Muscle of leg (tissue), 11 donors: ENCODE measurements around the gene ALKBH1. TPM values are rescaled to one million over a fixed set of nuclear protein-coding genes. Genes with fewer than 3 reads are reported as not detected.

ENCODE experiments used
- DNase-seq: peaks from one replicate; pipeline ENCODE4 v3.0.0; 2013
- H3K27ac ChIP-seq: one replicate; pipeline ENCODE4 v1.5.1; 2013; ENCODE audit warnings: mild to moderate bottlenecking, low read length, control low read depth
- H3K27me3 ChIP-seq: one replicate; pipeline ENCODE4 v1.6.1; 2013; ENCODE audit warnings: low read length; ENCODE audit not compliant: control insufficient read depth, insufficient read depth
- H3K36me3 ChIP-seq: one replicate; pipeline ENCODE4 v1.6.1; 2013; ENCODE audit warnings: low read length; ENCODE audit not compliant: control insufficient read depth, insufficient read depth
- H3K4me1 ChIP-seq: one replicate; pipeline ENCODE4 v1.6.1; 2013; ENCODE audit warnings: low read length; ENCODE audit not compliant: control insufficient read depth, insufficient read depth
- H3K4me3 ChIP-seq: one replicate; pipeline ENCODE4 v1.5.1; 2013; ENCODE audit warnings: low read length, control low read depth
- H3K9me3 ChIP-seq: replicated peaks from 2 replicates; pipeline ENCODE4 v1.6.1; 2013; ENCODE audit warnings: low read depth, low read length; ENCODE audit not compliant: control insufficient read depth
- WGBS: methylation state at CpG from one replicate; pipeline ENCODE4 v1.1.5; 2013; ENCODE audit warnings: missing lambda C conversion rate; ENCODE audit not compliant: insufficient coverage; 5-methylcytosine and 5-hydroxymethylcytosine counted together
- polyA plus RNA-seq, 8 donors: library from polyadenylated mRNA; unstranded; fragments of 120-200 nt; gene quantifications; one replicate each; pipeline versions ENCODE4 v1.2.1 to v1.2.3, GENCODE V29; 2013; ENCODE audit warnings: inconsistent platforms in 1 of 8, low replicate concordance in 1 of 8; ENCODE audit not compliant: insufficient read length in 8 of 8, insufficient read depth in 1 of 8
- total RNA-seq: library from RNA; stranded (reverse); fragments of 120-200 nt; gene quantifications from one replicate; pipeline ENCODE4 v1.2.4, GENCODE V29; 2013

ALKBH1 gene
- total and polyA plus RNA-seq, 9 donors, result 9.1 to 13.1 (median 10.5) TPM

DNA sequence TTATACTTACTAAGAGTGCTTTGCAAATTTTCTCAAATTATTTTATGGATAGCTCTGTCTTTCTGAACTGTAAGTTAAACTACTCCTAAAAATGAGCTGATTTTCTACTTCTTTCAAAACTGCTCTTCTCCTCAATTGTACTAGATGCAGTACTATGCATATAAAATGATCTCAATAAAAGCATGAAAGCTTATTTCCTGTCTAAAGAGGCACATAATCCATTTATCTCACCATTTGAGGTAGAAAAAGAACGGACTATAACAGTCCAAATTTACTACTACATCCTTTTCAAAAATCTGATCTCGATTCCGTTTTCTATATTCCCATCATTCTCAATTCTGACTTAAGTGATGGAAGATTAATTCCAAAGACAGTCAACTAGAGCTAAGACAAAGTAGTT is 14.5 kb upstream of the ALKBH1 start:
- H3K4me3 ChIP-seq, result no peak overlapping the region
- H3K27ac ChIP-seq, result no peak overlapping the region
- no CpG with 5 or more reads among the region's 3 CpGs for WGBS
- H3K4me1 ChIP-seq, result no peaks in the 10 kb centered on the region
- H3K9me3 ChIP-seq, result no peaks in the 10 kb centered on the region
- peaks cover 51% of the 10 kb centered on the region for H3K36me3 ChIP-seq
- no peak for DNase-seq
- no peaks in the 10 kb centered on the region for H3K27me3 ChIP-seq

DNA sequence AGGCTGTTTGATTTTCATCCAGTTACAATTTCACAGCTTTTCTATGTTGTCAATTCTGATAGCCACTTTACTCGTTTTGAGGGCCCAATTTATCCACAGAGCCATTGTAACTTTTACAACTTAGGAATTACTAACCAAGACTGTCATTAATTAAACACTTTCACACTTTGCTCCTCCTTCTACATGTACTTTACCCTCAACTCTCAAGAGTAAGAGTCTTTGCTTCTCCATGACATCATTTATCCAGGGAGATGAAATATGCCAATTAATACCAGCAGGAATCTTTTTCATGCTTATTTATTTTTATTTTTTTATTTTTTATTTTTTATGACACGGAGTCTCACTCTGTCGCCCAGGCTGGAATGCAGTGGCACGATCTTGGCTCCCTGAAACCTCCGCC is 13.6 kb upstream of the ALKBH1 start:
- DNase-seq, result no peak
- H3K36me3 ChIP-seq, result peaks cover 49% of the 10 kb centered on the region
- no peak overlapping the region for H3K4me3 ChIP-seq
- no peaks in the 10 kb centered on the region for H3K4me1 ChIP-seq
- no peaks in the 10 kb centered on the region for H3K9me3 ChIP-seq
- H3K27ac ChIP-seq, result no peak overlapping the region
- 89% methylated on average over 4 of the region's 5 CpGs for WGBS
- no peaks in the 10 kb centered on the region for H3K27me3 ChIP-seq

DNA sequence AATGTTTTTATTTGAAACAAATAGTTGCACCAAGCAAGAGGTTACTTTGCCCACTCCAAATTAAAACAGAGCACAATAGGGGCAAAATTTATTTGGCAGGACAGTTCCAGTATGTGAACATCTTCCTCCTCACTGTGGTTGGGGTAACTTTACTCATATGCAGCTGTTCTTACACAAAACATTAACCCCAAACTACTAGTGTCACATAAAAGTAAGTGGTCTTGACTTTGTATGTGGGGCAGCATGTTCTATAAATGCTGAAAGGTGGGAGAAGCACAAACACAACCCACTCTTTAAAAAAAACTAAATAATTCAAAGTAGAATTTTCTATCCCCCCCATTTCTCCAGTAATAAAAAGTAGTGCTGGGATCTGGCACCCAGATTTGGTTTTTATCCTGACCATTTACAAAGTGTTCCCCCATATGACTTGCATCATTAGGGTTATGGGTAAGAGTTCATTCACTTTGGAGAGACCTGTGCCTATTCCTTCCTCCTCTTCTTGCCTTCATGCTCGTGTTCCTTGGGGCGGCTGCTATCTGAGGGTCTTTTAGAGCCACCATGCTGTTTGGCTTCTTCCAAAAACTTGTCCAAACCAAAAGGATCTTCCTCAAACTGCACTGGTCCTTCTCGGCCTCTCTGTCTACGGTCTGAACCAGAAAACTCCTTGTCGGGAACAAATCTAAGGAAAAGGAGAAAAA is 9.9 kb upstream of the ALKBH1 start:
- no peak for DNase-seq
- no peaks in the 10 kb centered on the region for H3K27me3 ChIP-seq
- no CpG with 5 or more reads among the region's 5 CpGs for WGBS
- H3K4me1 ChIP-seq, result no peaks in the 10 kb centered on the region
- H3K27ac ChIP-seq, result no peak overlapping the region
- no peaks in the 10 kb centered on the region for H3K9me3 ChIP-seq
- H3K4me3 ChIP-seq, result no peak overlapping the region
- H3K36me3 ChIP-seq, result peaks cover 50% of the 10 kb centered on the region

DNA sequence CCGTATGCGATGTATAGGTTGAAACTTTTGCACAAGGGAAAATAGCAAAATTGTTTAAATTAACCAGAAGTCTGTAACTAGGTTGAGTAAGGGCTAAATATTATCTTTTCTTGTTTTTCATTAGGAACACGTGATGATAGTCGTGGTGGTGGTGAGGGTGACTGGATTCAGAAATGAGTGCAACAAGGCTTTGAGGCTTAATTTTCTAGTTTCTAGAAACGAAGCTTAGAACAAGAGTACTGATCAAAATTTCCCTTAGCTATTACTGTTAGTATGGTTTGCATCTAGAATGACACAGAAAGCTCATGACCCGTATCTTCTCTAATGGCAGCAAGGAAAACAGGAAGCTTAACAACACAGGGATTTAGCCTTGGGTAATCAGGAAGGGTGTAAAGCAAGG is 7.1 kb upstream of the ALKBH1 start:
- Histone ChIP-seq H3K4me1 (no peaks in the 10 kb centered on the region), H3K4me3 (no peak overlapping the region), H3K27ac (no peak overlapping the region), H3K27me3 (no peaks in the 10 kb centered on the region), H3K9me3 (no peaks in the 10 kb centered on the region), H3K36me3 (peaks cover 61% of the 10 kb centered on the region)
- DNase-seq, result no peak
- WGBS, result 84% methylated on average over 3 of the region's 6 CpGs

DNA sequence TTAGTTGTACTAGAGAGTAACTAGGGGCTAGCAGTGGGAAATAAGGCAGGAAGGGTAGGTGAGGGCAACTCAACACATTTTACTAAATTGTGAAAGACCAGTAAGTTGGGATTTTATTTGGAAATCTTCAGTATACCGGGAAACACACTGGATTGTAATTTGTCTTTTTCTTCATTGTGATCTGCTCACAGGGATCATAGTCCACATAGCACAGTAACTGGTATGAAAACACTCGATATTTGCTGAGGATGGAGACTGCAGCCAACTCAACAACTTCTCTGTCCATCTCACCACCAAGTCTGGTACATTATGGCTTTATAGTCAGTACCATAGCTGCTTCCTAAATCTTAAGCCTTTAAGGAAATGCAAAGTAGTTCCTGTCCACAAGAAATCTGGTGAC is 2.5 kb upstream of the ALKBH1 start:
- Histone ChIP-seq H3K9me3 (no peaks in the 10 kb centered on the region), H3K36me3 (peaks cover 30% of the 10 kb centered on the region), H3K27ac (no peak overlapping the region), H3K4me3 (no peak overlapping the region), H3K4me1 (peaks cover 7% of the 10 kb centered on the region), H3K27me3 (no peaks in the 10 kb centered on the region)
- WGBS, result 80% methylated on average over 1 of the region's 2 CpGs
- DNase-seq, result no peak

DNA sequence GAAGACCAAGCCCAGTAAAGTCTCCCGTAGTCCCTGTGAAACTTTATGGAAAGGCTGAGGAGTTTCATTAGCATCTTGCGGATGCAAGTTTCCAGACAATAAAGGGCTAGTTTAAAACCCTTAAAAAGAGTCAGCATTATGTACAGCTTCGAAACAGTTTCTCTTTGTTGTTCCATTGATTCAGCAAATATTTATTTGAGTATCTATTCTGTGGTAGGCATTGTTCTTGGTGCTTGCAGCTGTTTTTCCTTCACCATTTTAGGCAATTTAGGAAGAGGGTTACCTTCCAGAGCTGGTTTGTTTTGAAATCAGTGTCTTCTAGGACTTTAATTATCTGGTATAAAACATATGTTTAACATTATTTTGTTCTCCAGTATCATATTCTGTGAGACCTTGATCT is 1.6 kb upstream of the ALKBH1 start:
- no peaks in the 10 kb centered on the region for H3K27me3 ChIP-seq
- H3K4me3 ChIP-seq, result no peak overlapping the region
- H3K9me3 ChIP-seq, result no peaks in the 10 kb centered on the region
- H3K27ac ChIP-seq, result no peak overlapping the region
- H3K4me1 ChIP-seq, result peaks cover 7% of the 10 kb centered on the region
- WGBS, result 50% methylated on average over 1 of the region's 3 CpGs
- peaks cover 33% of the 10 kb centered on the region for H3K36me3 ChIP-seq
- DNase-seq, result no peak

DNA sequence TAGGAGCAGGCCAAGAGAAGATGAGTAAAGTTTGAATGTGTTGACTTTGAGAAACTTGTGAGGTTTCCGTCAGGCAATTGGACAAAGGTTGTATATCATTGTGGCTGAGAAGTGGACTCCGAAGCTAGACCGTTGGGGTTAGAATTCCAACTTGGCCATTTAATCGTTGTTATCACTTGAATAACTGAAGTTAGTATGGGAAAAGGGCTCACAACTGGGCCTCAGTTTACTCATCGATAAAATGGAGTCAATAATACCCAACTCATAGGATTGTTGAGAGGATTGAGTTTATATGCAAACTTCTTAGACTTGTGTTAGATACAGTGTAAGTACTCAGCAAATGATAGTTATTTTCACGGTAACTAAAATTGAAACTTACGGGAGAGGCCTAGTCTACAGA is 926 bp upstream of the ALKBH1 start:
- Histone ChIP-seq H3K4me1 (peaks cover 7% of the 10 kb centered on the region), H3K9me3 (no peaks in the 10 kb centered on the region), H3K27me3 (no peaks in the 10 kb centered on the region), H3K4me3 (peak overlapping the region; percentile 87), H3K36me3 (peaks cover 35% of the 10 kb centered on the region), H3K27ac (no peak overlapping the region)
- DNase-seq, result no peak
- 0% methylated on average over 1 of the region's 7 CpGs for WGBS

DNA sequence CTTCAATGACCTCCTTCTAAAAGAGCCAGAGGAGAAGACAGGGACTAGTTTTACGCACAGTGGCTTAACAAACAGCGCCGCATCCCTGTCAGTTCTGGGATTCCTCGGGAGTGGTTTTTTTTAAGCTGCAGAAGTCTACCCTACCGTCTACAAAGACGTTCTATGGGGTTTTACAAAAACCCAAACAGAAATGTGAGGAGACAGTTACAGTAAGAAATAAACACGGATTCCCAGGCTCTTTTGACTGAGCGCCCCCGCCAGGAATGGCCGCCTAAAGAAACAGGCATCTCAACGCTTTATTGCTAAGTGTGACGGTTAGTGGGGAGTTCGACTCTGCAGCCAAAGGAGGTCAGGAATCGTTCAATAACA is 484 bp downstream of the ALKBH1 start:
- peak; percentile 65 for DNase-seq
- peaks cover 40% of the 10 kb centered on the region for H3K36me3 ChIP-seq
- H3K27ac ChIP-seq, result peak overlapping the region; percentile 70
- no peaks in the 10 kb centered on the region for H3K9me3 ChIP-seq
- 1% methylated on average over 7 of the region's 14 CpGs for WGBS
- H3K27me3 ChIP-seq, result no peaks in the 10 kb centered on the region
- peak overlapping the region; percentile 87 for H3K4me3 ChIP-seq
- H3K4me1 ChIP-seq, result peaks cover 7% of the 10 kb centered on the region

DNA sequence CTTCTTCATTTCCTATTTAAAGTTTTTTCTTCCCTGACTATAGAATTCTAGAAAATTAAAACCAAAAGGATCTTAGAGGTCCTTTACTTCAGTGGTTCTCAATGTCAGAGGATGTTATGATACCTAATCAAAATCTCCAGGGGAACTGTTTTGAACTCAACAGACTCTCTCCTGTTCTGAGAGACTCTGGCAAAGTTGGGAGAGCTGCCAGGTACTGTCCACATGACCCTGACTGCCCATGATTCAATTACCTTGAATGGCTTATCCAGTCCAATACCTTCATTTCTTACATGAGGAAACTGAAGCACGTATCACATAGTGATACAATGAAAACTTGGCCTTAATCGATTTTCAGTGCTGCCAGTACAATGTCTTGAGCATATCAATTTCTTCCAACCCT is 16.6 kb downstream of the ALKBH1 start:
- 80% methylated on average over 1 of the region's 2 CpGs for WGBS
- no peaks in the 10 kb centered on the region for H3K9me3 ChIP-seq

DNA sequence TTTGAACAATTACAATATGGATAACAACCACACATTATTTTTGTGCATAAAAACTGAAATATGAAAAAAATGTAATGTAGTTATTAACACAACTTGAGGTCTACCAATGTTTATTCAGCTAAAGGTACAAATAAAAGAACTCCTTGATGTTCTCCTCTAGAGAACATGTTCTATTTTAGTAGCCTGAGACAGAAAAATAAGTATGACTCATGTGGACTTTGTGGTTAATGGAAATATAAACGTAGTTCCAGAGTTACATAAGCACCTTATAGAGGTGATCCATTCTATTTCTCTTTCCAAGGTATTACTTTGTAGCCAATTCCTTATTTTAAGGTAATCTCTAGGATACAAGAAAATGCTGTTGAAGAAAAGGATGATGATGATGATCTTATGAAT is 25.7 kb downstream of the ALKBH1 start:
- no peaks in the 10 kb centered on the region for H3K9me3 ChIP-seq
- no peak overlapping the region for H3K4me3 ChIP-seq
- H3K36me3 ChIP-seq, result peaks cover 18% of the 10 kb centered on the region
- H3K27ac ChIP-seq, result no peak overlapping the region
- WGBS, result no CpG with 5 or more reads among the region's 1 CpG
- no peaks in the 10 kb centered on the region for H3K27me3 ChIP-seq
- peaks cover 4% of the 10 kb centered on the region for H3K4me1 ChIP-seq
- no peak for DNase-seq

More for the DNA sequence above, 16.6 kb downstream of the ALKBH1 start:
- Histone ChIP-seq H3K36me3 (peaks cover 27% of the 10 kb centered on the region), H3K4me3 (no peak overlapping the region), H3K27me3 (no peaks in the 10 kb centered on the region), H3K27ac (no peak overlapping the region), H3K4me1 (no peaks in the 10 kb centered on the region)
- no peak for DNase-seq
